K562 (cell line): ENCODE data around the gene MFSD11. TPM values are rescaled to one million over a fixed set of nuclear protein-coding genes. Genes with fewer than 3 reads are reported as not detected.

ENCODE experiments used
- BCOR ChIP-seq: fragments of 450-650 bp; IDR thresholded peaks from 2 replicates; pipeline ENCODE4 v1.6.1; 2016
- CBX5 ChIP-seq: IDR thresholded peaks from 2 replicates; pipeline ENCODE4 v1.6.1; 2014; ENCODE audit warnings: low read depth, borderline replicate concordance
- SMARCE1 ChIP-seq: fragments of 450-650 bp; IDR thresholded peaks from 2 replicates; pipeline ENCODE4 v1.7.1; 2016; ENCODE audit warnings: mild to moderate bottlenecking
- SRSF3 ChIP-seq: fragments of 200-400 bp; formaldehyde crosslinking; IDR thresholded peaks from 2 replicates; pipeline ENCODE4 v1.6.1; 2016; ENCODE audit warnings: mild to moderate bottlenecking, low read length, moderate library complexity; ENCODE audit not compliant: insufficient read depth
- TGIF2 ChIP-seq: sonication (generic); formaldehyde crosslinking; IDR thresholded peaks from 2 replicates; pipeline ENCODE4 v1.8.1; 2022; ENCODE audit warnings: mild to moderate bottlenecking, missing genetic modification reagents, moderate library complexity
- XRCC5 ChIP-seq: fragments of 200-400 bp; formaldehyde crosslinking; IDR thresholded peaks from 2 replicates; pipeline ENCODE4 v1.6.1; 2017; ENCODE audit warnings: low read depth, mild to moderate bottlenecking, low read length
- ZFPM2 ChIP-seq: fragments of 250-450 bp; sonication (Bioruptor Pico); IDR thresholded peaks from 2 replicates; pipeline ENCODE4 v1.5.1; 2022; ENCODE audit warnings: mild to moderate bottlenecking
- ZNF830 ChIP-seq: fragments of 250-450 bp; sonication (Bioruptor Pico); IDR thresholded peaks from 2 replicates; pipeline ENCODE4 v1.5.0; 2021; ENCODE audit warnings: mild to moderate bottlenecking
- ZSCAN29 ChIP-seq: fragments of 450-650 bp; IDR thresholded peaks from 2 replicates; pipeline ENCODE4 v1.6.1; 2017
- polyA plus RNA-seq, 8 experiments: library from polyadenylated mRNA; depleted of rRNA in 4 of 8; stranded (reverse) in 5 of 8; unstranded in 3 of 8; fragments of >200 nt; fragmentation: Nextera tagmentation in 2 of 8; fragmentation: Illumina TruSeq in 1 of 8; extraction: Ambion mirVana in 2 of 8; extraction: Trizol in 1 of 8; gene quantifications; 2 replicates each; pipeline versions ENCODE4 v1.2.1 to v1.2.3, GENCODE V29; 2011 to 2014; ENCODE audit warnings: inconsistent platforms in 1 of 8, missing spikeins in 1 of 8
- total RNA-seq, 7 experiments: library from RNA; depleted of rRNA in 6 of 7; stranded (reverse); fragments of >200 nt in 6 of 7; fragmentation: Illumina TruSeq in 2 of 7; extraction: Trizol in 2 of 7; gene quantifications; 2 replicates each; pipeline versions ENCODE4 v1.2.1 to v1.2.3, GENCODE V29; 2011 to 2021; ENCODE audit warnings: low replicate concordance in 1 of 7
- TF ChIP-seq, protein P1 (sequence below): fragments of 200-600 bp; sonication (generic); IDR thresholded peaks from one replicate; pipeline ENCODE4 v1.6.1; 2012; ENCODE audit warnings: mild to moderate bottlenecking, low read depth, low read length, inconsistent platforms
- TF ChIP-seq, protein P2 (sequence below): fragments of 250-450 bp; sonication (Bioruptor Pico); IDR thresholded peaks from 2 replicates; pipeline ENCODE4 v1.6.1; 2021; ENCODE audit warnings: mild to moderate bottlenecking
- TF ChIP-seq, protein P3 (sequence below): fragments of 250-450 bp; sonication (Bioruptor Pico); IDR thresholded peaks from 2 replicates; pipeline ENCODE4 v1.8.0; 2022; ENCODE audit warnings: inconsistent platforms, mild to moderate bottlenecking, moderate library complexity, borderline replicate concordance

The MFSD11 gene
- total and polyA plus RNA-seq, 9 of the 15 experiments (the other 6 are each of a cell fraction or from before 2014, with no cell fraction given): 14.4 to 24.5 (median 19.9) TPM

DNA sequence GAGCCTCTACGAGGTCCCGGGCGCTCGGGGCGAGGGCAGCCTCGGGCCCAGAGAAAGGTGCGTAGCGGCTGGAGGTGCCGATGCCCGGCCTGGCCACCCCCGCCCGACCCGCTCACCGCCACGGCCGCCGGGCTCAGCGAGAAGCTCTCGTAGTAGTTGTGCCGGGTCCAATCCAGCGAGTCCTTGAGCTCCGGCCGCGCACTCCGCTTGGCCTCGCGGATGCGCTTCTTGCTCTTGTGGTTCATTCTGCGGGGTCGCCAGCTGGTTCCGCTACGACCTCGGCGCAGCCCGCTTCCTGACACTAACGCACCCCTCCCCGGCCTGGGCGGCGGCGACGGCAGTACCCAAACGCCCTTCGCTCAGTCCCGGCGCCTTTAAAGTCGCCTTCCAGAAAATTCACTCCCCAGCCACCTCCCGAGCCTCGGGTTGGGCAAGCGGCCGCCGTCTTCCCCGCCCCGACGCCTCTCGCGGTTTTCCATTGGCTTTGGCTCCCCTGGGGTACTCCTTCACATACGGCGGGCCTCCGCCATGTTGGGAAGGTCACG lies 11.6 kb upstream of the MFSD11 start, which contains the start of gene JMJD6 (continued):
- TF ChIP-seq ZNF830 (CRISPR knock-in tag) (no peak), CBX5 (no peak), BCOR (no peak), SMARCE1 (no peak), TGIF2 (peak; percentile 9; the same call in 1 of the 2 replicates), SRSF3 (0 out of 2 replicates have a peak, but pooled peaks have one; percentile 63), XRCC5 (no peak), ZSCAN29 (no peak), ZFPM2 (no peak)
- TF ChIP-seq, protein P1, sequence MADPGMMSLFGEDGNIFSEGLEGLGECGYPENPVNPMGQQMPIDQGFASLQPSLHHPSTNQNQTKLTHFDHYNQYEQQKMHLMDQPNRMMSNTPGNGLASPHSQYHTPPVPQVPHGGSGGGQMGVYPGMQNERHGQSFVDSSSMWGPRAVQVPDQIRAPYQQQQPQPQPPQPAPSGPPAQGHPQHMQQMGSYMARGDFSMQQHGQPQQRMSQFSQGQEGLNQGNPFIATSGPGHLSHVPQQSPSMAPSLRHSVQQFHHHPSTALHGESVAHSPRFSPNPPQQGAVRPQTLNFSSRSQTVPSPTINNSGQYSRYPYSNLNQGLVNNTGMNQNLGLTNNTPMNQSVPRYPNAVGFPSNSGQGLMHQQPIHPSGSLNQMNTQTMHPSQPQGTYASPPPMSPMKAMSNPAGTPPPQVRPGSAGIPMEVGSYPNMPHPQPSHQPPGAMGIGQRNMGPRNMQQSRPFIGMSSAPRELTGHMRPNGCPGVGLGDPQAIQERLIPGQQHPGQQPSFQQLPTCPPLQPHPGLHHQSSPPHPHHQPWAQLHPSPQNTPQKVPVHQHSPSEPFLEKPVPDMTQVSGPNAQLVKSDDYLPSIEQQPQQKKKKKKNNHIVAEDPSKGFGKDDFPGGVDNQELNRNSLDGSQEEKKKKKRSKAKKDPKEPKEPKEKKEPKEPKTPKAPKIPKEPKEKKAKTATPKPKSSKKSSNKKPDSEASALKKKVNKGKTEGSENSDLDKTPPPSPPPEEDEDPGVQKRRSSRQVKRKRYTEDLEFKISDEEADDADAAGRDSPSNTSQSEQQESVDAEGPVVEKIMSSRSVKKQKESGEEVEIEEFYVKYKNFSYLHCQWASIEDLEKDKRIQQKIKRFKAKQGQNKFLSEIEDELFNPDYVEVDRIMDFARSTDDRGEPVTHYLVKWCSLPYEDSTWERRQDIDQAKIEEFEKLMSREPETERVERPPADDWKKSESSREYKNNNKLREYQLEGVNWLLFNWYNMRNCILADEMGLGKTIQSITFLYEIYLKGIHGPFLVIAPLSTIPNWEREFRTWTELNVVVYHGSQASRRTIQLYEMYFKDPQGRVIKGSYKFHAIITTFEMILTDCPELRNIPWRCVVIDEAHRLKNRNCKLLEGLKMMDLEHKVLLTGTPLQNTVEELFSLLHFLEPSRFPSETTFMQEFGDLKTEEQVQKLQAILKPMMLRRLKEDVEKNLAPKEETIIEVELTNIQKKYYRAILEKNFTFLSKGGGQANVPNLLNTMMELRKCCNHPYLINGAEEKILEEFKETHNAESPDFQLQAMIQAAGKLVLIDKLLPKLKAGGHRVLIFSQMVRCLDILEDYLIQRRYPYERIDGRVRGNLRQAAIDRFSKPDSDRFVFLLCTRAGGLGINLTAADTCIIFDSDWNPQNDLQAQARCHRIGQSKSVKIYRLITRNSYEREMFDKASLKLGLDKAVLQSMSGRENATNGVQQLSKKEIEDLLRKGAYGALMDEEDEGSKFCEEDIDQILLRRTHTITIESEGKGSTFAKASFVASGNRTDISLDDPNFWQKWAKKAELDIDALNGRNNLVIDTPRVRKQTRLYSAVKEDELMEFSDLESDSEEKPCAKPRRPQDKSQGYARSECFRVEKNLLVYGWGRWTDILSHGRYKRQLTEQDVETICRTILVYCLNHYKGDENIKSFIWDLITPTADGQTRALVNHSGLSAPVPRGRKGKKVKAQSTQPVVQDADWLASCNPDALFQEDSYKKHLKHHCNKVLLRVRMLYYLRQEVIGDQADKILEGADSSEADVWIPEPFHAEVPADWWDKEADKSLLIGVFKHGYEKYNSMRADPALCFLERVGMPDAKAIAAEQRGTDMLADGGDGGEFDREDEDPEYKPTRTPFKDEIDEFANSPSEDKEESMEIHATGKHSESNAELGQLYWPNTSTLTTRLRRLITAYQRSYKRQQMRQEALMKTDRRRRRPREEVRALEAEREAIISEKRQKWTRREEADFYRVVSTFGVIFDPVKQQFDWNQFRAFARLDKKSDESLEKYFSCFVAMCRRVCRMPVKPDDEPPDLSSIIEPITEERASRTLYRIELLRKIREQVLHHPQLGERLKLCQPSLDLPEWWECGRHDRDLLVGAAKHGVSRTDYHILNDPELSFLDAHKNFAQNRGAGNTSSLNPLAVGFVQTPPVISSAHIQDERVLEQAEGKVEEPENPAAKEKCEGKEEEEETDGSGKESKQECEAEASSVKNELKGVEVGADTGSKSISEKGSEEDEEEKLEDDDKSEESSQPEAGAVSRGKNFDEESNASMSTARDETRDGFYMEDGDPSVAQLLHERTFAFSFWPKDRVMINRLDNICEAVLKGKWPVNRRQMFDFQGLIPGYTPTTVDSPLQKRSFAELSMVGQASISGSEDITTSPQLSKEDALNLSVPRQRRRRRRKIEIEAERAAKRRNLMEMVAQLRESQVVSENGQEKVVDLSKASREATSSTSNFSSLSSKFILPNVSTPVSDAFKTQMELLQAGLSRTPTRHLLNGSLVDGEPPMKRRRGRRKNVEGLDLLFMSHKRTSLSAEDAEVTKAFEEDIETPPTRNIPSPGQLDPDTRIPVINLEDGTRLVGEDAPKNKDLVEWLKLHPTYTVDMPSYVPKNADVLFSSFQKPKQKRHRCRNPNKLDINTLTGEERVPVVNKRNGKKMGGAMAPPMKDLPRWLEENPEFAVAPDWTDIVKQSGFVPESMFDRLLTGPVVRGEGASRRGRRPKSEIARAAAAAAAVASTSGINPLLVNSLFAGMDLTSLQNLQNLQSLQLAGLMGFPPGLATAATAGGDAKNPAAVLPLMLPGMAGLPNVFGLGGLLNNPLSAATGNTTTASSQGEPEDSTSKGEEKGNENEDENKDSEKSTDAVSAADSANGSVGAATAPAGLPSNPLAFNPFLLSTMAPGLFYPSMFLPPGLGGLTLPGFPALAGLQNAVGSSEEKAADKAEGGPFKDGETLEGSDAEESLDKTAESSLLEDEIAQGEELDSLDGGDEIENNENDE: no peak
- TF ChIP-seq, protein P2, sequence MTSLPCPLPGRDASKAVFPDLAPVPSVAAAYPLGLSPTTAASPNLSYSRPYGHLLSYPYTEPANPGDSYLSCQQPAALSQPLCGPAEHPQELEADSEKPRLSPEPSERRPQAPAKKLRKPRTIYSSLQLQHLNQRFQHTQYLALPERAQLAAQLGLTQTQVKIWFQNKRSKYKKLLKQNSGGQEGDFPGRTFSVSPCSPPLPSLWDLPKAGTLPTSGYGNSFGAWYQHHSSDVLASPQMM: no peak
- TF ChIP-seq, protein P3, sequence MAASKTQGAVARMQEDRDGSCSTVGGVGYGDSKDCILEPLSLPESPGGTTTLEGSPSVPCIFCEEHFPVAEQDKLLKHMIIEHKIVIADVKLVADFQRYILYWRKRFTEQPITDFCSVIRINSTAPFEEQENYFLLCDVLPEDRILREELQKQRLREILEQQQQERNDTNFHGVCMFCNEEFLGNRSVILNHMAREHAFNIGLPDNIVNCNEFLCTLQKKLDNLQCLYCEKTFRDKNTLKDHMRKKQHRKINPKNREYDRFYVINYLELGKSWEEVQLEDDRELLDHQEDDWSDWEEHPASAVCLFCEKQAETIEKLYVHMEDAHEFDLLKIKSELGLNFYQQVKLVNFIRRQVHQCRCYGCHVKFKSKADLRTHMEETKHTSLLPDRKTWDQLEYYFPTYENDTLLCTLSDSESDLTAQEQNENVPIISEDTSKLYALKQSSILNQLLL: no peak
